Neural cell (in vitro differentiated cells): Measurements from ENCODE around the gene NECAB3. TPM values are rescaled to one million over a fixed set of nuclear protein-coding genes. Genes with fewer than 3 reads are reported as not detected.

Experiments used
- H2AFZ ChIP-seq: fragments of 200-600, 300-800 bp; sonication (generic), shearing (Covaris generic); 2 replicates; pipeline ENCODE4 v1.6.0; 2014; ENCODE audit warnings: low read depth, mild to moderate bottlenecking, antibody characterized with exemption, low read length, moderate library complexity
- H3F3A ChIP-seq: fragments of 200-600 bp; shearing (Covaris generic); 2 replicates; pipeline ENCODE4 v1.6.1; 2016; ENCODE audit warnings: mild to moderate bottlenecking, moderate library complexity, mixed read lengths, antibody characterized with exemption, low read length; ENCODE audit not compliant: insufficient read depth, poor library complexity, severe bottlenecking
- H3K27ac ChIP-seq: fragments of 200-600, 300-800 bp; sonication (generic), shearing (Covaris generic); 2 replicates; pipeline ENCODE4 v1.5.1; 2014; ENCODE audit warnings: mild to moderate bottlenecking, low read length, moderate library complexity
- H3K27me3 ChIP-seq: fragments of 300-800, 200-600 bp; sonication (generic), shearing (Covaris generic); 2 replicates; pipeline ENCODE4 v1.6.0; 2014; ENCODE audit warnings: mild to moderate bottlenecking, low read depth, low read length, moderate library complexity; ENCODE audit not compliant: insufficient read depth
- H3K36me3 ChIP-seq: fragments of 300-800, 200-600 bp; sonication (generic), shearing (Covaris generic); 2 replicates; pipeline ENCODE4 v1.5.1; 2014; ENCODE audit warnings: mild to moderate bottlenecking, antibody characterized with exemption, low read length, moderate library complexity; ENCODE audit not compliant: insufficient read depth
- H3K4me2 ChIP-seq: fragments of 300-800, 200-600 bp; sonication (generic), shearing (Covaris generic); 2 replicates; pipeline ENCODE4 v1.6.0; 2014; ENCODE audit warnings: mild to moderate bottlenecking, low read length
- H3K4me3 ChIP-seq: fragments of 300-800, 200-600 bp; sonication (generic), shearing (Covaris generic); 2 replicates; pipeline ENCODE4 v1.5.1; 2014; ENCODE audit warnings: mild to moderate bottlenecking, low read length, moderate library complexity
- H3K79me2 ChIP-seq: fragments of 200-600 bp; shearing (Covaris generic); replicated peaks from 2 replicates; pipeline ENCODE4 v1.6.0; 2014; ENCODE audit warnings: mild to moderate bottlenecking, low read length, moderate library complexity; ENCODE audit not compliant: insufficient read depth
- H3K9ac ChIP-seq: fragments of 300-800, 200-600 bp; sonication (generic), shearing (Covaris generic); 2 replicates; pipeline ENCODE4 v1.6.1; 2016; ENCODE audit warnings: mild to moderate bottlenecking, low read length, mixed read lengths
- H3K9me2 ChIP-seq: fragments of 200-600 bp; shearing (Covaris generic); 2 replicates; pipeline ENCODE4 v1.6.1; 2016; ENCODE audit warnings: mild to moderate bottlenecking, low read length, mixed read lengths; ENCODE audit not compliant: insufficient read depth
- H3K9me3 ChIP-seq: fragments of 200-600, 300-800 bp; sonication (generic), shearing (Covaris generic); 2 replicates; pipeline ENCODE4 v1.6.1; 2016; ENCODE audit warnings: mild to moderate bottlenecking, mixed run types, low read length, moderate library complexity, mixed read lengths
- H4K20me1 ChIP-seq: fragments of 200-600 bp; shearing (Covaris generic); 2 replicates; pipeline ENCODE4 v1.6.1; 2016; ENCODE audit warnings: mild to moderate bottlenecking, mixed run types; ENCODE audit not compliant: insufficient read depth
- EP300 ChIP-seq: fragments of 450-650 bp; conservative IDR thresholded peaks from 2 replicates; pipeline ENCODE4 v1.6.1; 2014; ENCODE audit warnings: antibody characterized with exemption, mild to moderate bottlenecking, moderate library complexity; ENCODE audit not compliant: poor library complexity, severe bottlenecking
- EZH2 ChIP-seq: fragments of 200-600, 300-800 bp; shearing (Covaris generic), sonication (generic); IDR thresholded peaks from 2 replicates; pipeline ENCODE4 v1.6.1; 2014; ENCODE audit warnings: antibody characterized with exemption, low read length, borderline replicate concordance, mild to moderate bottlenecking; ENCODE audit not compliant: insufficient read depth, poor library complexity, severe bottlenecking
- MXI1 ChIP-seq: fragments of 450-650 bp; conservative IDR thresholded peaks from 2 replicates; pipeline ENCODE4 v1.6.1; 2014; ENCODE audit warnings: antibody characterized with exemption, mild to moderate bottlenecking; ENCODE audit not compliant: poor library complexity, severe bottlenecking
- POLR2AphosphoS5 ChIP-seq: IDR thresholded peaks from 2 replicates; pipeline ENCODE4 v1.6.1; 2012
- RAD21 ChIP-seq: fragments of 450-650 bp; conservative IDR thresholded peaks from 2 replicates; pipeline ENCODE4 v1.6.1; 2014; ENCODE audit warnings: antibody characterized with exemption, mild to moderate bottlenecking, moderate library complexity
- SMC3 ChIP-seq: fragments of 450-650 bp; conservative IDR thresholded peaks from 2 replicates; pipeline ENCODE4 v1.6.1; 2014; ENCODE audit warnings: antibody characterized with exemption, mild to moderate bottlenecking, moderate library complexity; ENCODE audit not compliant: poor library complexity
- TAF1 ChIP-seq: IDR thresholded peaks from 2 replicates; pipeline ENCODE4 v1.6.1; 2012; ENCODE audit warnings: low read depth
- polyA plus RNA-seq: library from polyadenylated mRNA; depleted of rRNA; stranded (reverse); fragments of >200 nt; gene quantifications from 2 replicates; pipeline ENCODE4 v1.2.3, GENCODE V29; 2014
- TF ChIP-seq, protein P1 (sequence below): fragments of 450-650 bp; IDR thresholded peaks from 2 replicates; pipeline ENCODE4 v1.5.1; 2014; ENCODE audit warnings: antibody characterized with exemption, mild to moderate bottlenecking, moderate library complexity; ENCODE audit not compliant: poor library complexity, severe bottlenecking
- TF ChIP-seq, protein P2 (sequence below): IDR thresholded peaks from 2 replicates; pipeline ENCODE4 v1.6.1; 2012; ENCODE audit warnings: borderline replicate concordance

NECAB3 gene
- polyA plus RNA-seq, 1 donor from 2014 or later: 21.4 TPM

DNA sequence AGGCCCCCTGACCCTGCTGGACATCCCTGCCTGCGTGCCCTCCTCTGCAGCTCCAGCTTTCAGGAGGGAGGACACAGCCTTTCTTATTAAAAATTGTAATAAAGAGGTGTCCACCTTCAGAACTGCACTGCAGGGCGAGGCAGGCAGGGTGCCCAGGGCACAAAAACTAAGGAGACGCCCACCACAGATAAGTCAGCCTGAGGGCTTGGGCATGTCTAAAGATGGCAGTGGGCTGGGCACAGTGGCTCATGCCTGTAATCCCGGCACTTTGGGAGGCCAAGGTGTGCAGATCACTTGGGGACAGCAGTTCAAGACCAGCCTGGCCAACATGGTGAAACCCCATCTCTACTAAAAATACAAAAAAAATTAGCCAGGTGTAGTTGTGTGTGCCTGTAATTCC, 19.1 kb downstream of the NECAB3 start:
- no peak overlapping the region for H3K4me3 ChIP-seq
- no peaks in the 10 kb centered on the region for H3K79me2 ChIP-seq
- H3K4me2 ChIP-seq: no peak overlapping the region
- no peaks in the 10 kb centered on the region for H4K20me1 ChIP-seq
- no peaks in the 10 kb centered on the region for H3K36me3 ChIP-seq
- no peak for TF ChIP-seq SMC3
- TF ChIP-seq TAF1: no peak
- no peak for TF ChIP-seq EZH2
- no peak for TF ChIP-seq EP300
- no peak for TF ChIP-seq RAD21
- no peak for TF ChIP-seq MXI1
- TF ChIP-seq, protein P1, sequence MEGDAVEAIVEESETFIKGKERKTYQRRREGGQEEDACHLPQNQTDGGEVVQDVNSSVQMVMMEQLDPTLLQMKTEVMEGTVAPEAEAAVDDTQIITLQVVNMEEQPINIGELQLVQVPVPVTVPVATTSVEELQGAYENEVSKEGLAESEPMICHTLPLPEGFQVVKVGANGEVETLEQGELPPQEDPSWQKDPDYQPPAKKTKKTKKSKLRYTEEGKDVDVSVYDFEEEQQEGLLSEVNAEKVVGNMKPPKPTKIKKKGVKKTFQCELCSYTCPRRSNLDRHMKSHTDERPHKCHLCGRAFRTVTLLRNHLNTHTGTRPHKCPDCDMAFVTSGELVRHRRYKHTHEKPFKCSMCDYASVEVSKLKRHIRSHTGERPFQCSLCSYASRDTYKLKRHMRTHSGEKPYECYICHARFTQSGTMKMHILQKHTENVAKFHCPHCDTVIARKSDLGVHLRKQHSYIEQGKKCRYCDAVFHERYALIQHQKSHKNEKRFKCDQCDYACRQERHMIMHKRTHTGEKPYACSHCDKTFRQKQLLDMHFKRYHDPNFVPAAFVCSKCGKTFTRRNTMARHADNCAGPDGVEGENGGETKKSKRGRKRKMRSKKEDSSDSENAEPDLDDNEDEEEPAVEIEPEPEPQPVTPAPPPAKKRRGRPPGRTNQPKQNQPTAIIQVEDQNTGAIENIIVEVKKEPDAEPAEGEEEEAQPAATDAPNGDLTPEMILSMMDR: no peak
- no peak for TF ChIP-seq POLR2AphosphoS5
- TF ChIP-seq, protein P2, sequence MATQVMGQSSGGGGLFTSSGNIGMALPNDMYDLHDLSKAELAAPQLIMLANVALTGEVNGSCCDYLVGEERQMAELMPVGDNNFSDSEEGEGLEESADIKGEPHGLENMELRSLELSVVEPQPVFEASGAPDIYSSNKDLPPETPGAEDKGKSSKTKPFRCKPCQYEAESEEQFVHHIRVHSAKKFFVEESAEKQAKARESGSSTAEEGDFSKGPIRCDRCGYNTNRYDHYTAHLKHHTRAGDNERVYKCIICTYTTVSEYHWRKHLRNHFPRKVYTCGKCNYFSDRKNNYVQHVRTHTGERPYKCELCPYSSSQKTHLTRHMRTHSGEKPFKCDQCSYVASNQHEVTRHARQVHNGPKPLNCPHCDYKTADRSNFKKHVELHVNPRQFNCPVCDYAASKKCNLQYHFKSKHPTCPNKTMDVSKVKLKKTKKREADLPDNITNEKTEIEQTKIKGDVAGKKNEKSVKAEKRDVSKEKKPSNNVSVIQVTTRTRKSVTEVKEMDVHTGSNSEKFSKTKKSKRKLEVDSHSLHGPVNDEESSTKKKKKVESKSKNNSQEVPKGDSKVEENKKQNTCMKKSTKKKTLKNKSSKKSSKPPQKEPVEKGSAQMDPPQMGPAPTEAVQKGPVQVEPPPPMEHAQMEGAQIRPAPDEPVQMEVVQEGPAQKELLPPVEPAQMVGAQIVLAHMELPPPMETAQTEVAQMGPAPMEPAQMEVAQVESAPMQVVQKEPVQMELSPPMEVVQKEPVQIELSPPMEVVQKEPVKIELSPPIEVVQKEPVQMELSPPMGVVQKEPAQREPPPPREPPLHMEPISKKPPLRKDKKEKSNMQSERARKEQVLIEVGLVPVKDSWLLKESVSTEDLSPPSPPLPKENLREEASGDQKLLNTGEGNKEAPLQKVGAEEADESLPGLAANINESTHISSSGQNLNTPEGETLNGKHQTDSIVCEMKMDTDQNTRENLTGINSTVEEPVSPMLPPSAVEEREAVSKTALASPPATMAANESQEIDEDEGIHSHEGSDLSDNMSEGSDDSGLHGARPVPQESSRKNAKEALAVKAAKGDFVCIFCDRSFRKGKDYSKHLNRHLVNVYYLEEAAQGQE: no peak
- H2AFZ ChIP-seq: no peak overlapping the region
- no peaks in the 10 kb centered on the region for H3K27me3 ChIP-seq
- no peak overlapping the region for H3K27ac ChIP-seq
- no peak overlapping the region for H3K9ac ChIP-seq
- no peaks in the 10 kb centered on the region for H3K9me3 ChIP-seq
- H3F3A ChIP-seq: no peaks in the 10 kb centered on the region
- H3K9me2 ChIP-seq: no peaks in the 10 kb centered on the region

DNA sequence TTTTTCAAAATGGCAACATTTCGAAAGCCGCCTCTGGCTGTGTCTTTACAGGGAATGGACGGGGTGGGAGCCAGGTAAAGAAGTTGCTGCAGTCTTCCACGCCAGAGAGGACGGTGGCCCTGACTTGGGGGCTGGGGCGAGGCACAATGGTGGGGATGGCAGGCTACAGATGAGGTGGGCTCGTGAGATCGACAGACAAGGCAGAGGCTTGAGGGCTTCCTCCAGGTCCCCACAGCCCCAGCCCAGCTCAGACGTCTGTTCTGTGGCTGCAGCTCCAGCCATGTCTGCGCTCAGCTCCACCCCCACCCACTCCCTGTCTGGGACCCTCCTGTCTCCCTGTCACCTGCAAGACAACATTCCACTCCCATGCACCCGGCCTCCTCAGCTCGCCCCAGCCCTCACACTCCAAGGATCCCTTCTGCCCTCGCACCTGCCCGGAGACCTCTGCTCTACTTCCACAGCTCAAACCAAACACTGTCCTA, 19.5 kb downstream of the NECAB3 start:
- Histone ChIP-seq H3K9me2 (no peaks in the 10 kb centered on the region), H3K36me3 (no peaks in the 10 kb centered on the region), H3K4me3 (no peak overlapping the region), H3K9ac (no peak overlapping the region), H4K20me1 (no peaks in the 10 kb centered on the region), H3K4me2 (no peak overlapping the region), H3K27me3 (no peaks in the 10 kb centered on the region), H3F3A (no peaks in the 10 kb centered on the region), H3K79me2 (no peaks in the 10 kb centered on the region), H2AFZ (no peak overlapping the region), H3K9me3 (no peaks in the 10 kb centered on the region), H3K27ac (no peak overlapping the region)
- no peak for TF ChIP-seq MXI1
- TF ChIP-seq SMC3: no peak
- TF ChIP-seq RAD21: no peak
- TF ChIP-seq TAF1: no peak
- no peak for TF ChIP-seq EZH2
